SK-N-SH treated with all-trans-retinoic acid at 6 μM for 48 hours (cell line): ENCODE measurements around the gene ARL6IP6.

Experiments used
- ATAC-seq: fragments of 200-7000 bp; cut with Tn5 transposase; 3 replicates; pipeline ENCODE4 v1.9.1; 2020; ENCODE audit warnings: mild to moderate bottlenecking, moderate library complexity
- ARNTL ChIP-seq: fragments of 450-650 bp; formaldehyde crosslinking; IDR thresholded peaks from 2 replicates; pipeline ENCODE4 v1.5.0; 2020; ENCODE audit warnings: low read depth, mild to moderate bottlenecking, moderate library complexity, borderline replicate concordance
- BACH2 ChIP-seq: fragments of 250-450 bp; sonication (Bioruptor Pico); IDR thresholded peaks from 2 replicates; pipeline ENCODE4 v1.9.0; 2021; ENCODE audit warnings: mild to moderate bottlenecking, borderline replicate concordance
- CSDC2 ChIP-seq: fragments of 250-450 bp; sonication (Bioruptor Pico); IDR thresholded peaks from 2 replicates; pipeline ENCODE4 v1.5.0; 2020; ENCODE audit warnings: mild to moderate bottlenecking, moderate library complexity
- ESRRG ChIP-seq: fragments of 250-450 bp; sonication (Bioruptor Pico); IDR thresholded peaks from 2 replicates; pipeline ENCODE4 v1.6.1; 2021; ENCODE audit warnings: mild to moderate bottlenecking
- GLIS3 ChIP-seq: fragments of 250-450 bp; sonication (Bioruptor Pico); IDR thresholded peaks from 2 replicates; pipeline ENCODE4 v1.5.0; 2020; ENCODE audit warnings: mild to moderate bottlenecking, moderate library complexity
- ISL1 ChIP-seq: fragments of 250-450 bp; sonication (Bioruptor Pico); IDR thresholded peaks from 2 replicates; pipeline ENCODE4 v2.1.2; 2022; ENCODE audit warnings: mild to moderate bottlenecking, moderate library complexity
- OSR1 ChIP-seq: fragments of 250-450 bp; sonication (Bioruptor Pico); IDR thresholded peaks from 2 replicates; pipeline ENCODE4 v1.8.0; 2022; ENCODE audit warnings: moderate library complexity, mild to moderate bottlenecking, inconsistent platforms
- PPARA ChIP-seq: fragments of 250-450 bp; sonication (Bioruptor Pico); IDR thresholded peaks from 2 replicates; pipeline ENCODE4 v1.5.0; 2020; ENCODE audit warnings: mild to moderate bottlenecking, borderline replicate concordance
- RARB ChIP-seq: fragments of 250-450 bp; sonication (Bioruptor Pico); IDR thresholded peaks from 2 replicates; pipeline ENCODE4 v1.8.0; 2021; ENCODE audit warnings: mild to moderate bottlenecking, moderate library complexity
- SNAI2 ChIP-seq: fragments of 250-450 bp; sonication (Bioruptor Pico); IDR thresholded peaks from 2 replicates; pipeline ENCODE4 v1.5.0; 2020; ENCODE audit warnings: mild to moderate bottlenecking, moderate library complexity
- TCF4 ChIP-seq: fragments of 250-450 bp; sonication (Bioruptor Pico); IDR thresholded peaks from 2 replicates; pipeline ENCODE4 v1.8.0; 2021; ENCODE audit warnings: mild to moderate bottlenecking, moderate library complexity, borderline replicate concordance
- ZC3H10 ChIP-seq: fragments of 250-450 bp; sonication (Bioruptor Pico); IDR thresholded peaks from 2 replicates; pipeline ENCODE4 v1.5.1; 2021; ENCODE audit warnings: mild to moderate bottlenecking, moderate library complexity
- ZFP3 ChIP-seq: fragments of 250-450 bp; sonication (Bioruptor Pico); IDR thresholded peaks from 2 replicates; pipeline ENCODE4 v1.5.0; 2020; ENCODE audit warnings: mild to moderate bottlenecking, moderate library complexity
- ZFP30 ChIP-seq: fragments of 450-650 bp; formaldehyde crosslinking; IDR thresholded peaks from 2 replicates; pipeline ENCODE4 v1.5.0; 2022; ENCODE audit warnings: mild to moderate bottlenecking, moderate library complexity
- ZNF565 ChIP-seq: fragments of 450-650 bp; formaldehyde crosslinking; conservative IDR thresholded peaks from 2 replicates; pipeline ENCODE4 v1.5.0; 2020; ENCODE audit warnings: low read depth, mild to moderate bottlenecking, moderate library complexity
- ZNF70 ChIP-seq: fragments of 450-650 bp; formaldehyde crosslinking; IDR thresholded peaks from 2 replicates; pipeline ENCODE4 v1.5.0; 2020; ENCODE audit warnings: mild to moderate bottlenecking, moderate library complexity
- TF ChIP-seq, protein P1 (sequence below): fragments of 250-450 bp; sonication (Bioruptor Pico); IDR thresholded peaks from 2 replicates; pipeline ENCODE4 v1.5.0; 2020; ENCODE audit warnings: mild to moderate bottlenecking, moderate library complexity
- TF ChIP-seq, protein P2 (sequence below): fragments of 250-450 bp; sonication (Bioruptor Pico); IDR thresholded peaks from 2 replicates; pipeline ENCODE4 v1.8.0; 2021; ENCODE audit warnings: low read depth, mild to moderate bottlenecking, moderate library complexity, borderline replicate concordance
- TF ChIP-seq, protein P3 (sequence below): fragments of 250-450 bp; sonication (Bioruptor Pico); IDR thresholded peaks from 2 replicates; pipeline ENCODE4 v1.8.0; 2020; ENCODE audit warnings: mild to moderate bottlenecking, moderate library complexity, borderline replicate concordance
- TF ChIP-seq, protein P4 (sequence below): fragments of 250-450 bp; sonication (Bioruptor Pico); IDR thresholded peaks from 2 replicates; pipeline ENCODE4 v1.5.1; 2020; ENCODE audit warnings: low read depth, mild to moderate bottlenecking, moderate library complexity

Gene ARL6IP6

DNA sequence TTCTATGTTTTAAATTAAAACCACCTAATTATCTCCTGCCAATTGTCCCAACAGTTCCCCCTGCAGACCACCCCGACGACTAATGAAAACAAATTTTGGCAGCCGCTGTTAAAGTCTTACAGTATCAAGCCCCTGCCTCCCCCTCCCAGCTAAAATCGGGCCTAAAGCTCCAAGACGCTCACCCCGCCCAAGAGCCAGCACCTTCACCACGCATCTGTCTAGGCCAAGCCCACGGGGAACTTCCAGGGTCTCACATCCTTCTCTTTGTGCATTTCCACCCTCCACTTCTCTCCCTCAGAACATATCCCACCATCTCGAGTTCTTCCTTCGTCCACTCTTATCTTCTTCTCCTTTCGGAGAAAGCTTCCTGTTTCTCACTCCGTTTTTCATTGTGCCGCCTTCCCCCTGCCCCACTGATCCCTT lies 1.6 kb upstream of the ARL6IP6 start:
- TF ChIP-seq, protein P1, sequence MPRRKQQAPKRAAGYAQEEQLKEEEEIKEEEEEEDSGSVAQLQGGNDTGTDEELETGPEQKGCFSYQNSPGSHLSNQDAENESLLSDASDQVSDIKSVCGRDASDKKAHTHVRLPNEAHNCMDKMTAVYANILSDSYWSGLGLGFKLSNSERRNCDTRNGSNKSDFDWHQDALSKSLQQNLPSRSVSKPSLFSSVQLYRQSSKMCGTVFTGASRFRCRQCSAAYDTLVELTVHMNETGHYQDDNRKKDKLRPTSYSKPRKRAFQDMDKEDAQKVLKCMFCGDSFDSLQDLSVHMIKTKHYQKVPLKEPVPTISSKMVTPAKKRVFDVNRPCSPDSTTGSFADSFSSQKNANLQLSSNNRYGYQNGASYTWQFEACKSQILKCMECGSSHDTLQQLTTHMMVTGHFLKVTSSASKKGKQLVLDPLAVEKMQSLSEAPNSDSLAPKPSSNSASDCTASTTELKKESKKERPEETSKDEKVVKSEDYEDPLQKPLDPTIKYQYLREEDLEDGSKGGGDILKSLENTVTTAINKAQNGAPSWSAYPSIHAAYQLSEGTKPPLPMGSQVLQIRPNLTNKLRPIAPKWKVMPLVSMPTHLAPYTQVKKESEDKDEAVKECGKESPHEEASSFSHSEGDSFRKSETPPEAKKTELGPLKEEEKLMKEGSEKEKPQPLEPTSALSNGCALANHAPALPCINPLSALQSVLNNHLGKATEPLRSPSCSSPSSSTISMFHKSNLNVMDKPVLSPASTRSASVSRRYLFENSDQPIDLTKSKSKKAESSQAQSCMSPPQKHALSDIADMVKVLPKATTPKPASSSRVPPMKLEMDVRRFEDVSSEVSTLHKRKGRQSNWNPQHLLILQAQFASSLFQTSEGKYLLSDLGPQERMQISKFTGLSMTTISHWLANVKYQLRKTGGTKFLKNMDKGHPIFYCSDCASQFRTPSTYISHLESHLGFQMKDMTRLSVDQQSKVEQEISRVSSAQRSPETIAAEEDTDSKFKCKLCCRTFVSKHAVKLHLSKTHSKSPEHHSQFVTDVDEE (CRISPR knock-in tag) = 0 out of 2 replicates have a peak, but pooled peaks have one; percentile 21
- no peak for TF ChIP-seq BACH2
- no peak; the same call in 1 of the 3 replicates for ATAC-seq

DNA sequence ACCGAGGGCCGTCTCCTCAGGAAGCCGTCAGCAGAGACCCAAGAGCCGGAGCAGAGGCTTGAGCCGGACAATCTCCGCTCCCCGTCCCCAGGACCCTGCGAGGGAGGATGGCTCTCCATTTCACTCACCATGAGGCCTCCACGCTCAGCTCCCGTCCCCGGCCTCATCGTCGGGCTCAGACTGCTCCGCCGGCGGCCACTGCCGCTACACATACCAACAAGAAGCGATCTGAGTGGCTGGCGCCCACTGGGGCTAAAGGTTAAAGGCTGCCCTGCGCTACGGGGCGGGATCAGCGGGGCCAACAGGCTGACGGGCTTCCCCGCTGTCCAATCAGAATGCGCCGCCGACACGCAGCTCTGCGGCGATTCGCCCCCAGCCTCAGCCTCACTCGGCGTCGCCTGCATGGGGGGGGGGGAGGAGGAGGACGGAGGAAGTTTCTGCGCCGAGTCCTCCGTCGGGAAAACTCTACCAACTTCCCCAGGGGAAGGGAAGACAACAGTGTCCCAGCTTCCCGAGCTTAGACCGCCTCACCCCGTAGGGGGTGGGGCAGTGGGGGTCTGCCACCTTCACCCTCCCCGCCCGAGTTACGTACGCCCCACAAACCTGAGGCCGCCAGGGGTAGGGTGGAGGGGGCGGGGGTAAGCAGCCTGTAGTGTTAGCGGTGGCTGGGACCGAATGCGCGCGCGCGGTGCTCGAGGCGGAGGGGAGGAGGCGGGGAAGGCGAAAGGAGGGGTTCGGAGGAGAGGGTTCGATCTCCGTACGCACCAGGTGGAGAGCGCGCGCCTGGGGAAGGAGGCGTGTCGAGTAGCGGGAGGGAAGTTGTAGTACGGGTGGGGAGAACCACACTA lies 968 bp upstream of the ARL6IP6 start, which contains the start of gene PRPF40A:
TSS of gene PRPF40A (minus strand) at position 234 of the 848 bp plus-strand sequence. CDS start at position 212, 22 bp downstream.
- TF ChIP-seq GLIS3 (CRISPR knock-in tag) (no peak), SNAI2 (no peak), ZFP30 (CRISPR knock-in tag) (no peak), CSDC2 (CRISPR knock-in tag) (no peak), TCF4 (no peak)
- TF ChIP-seq, protein P2, sequence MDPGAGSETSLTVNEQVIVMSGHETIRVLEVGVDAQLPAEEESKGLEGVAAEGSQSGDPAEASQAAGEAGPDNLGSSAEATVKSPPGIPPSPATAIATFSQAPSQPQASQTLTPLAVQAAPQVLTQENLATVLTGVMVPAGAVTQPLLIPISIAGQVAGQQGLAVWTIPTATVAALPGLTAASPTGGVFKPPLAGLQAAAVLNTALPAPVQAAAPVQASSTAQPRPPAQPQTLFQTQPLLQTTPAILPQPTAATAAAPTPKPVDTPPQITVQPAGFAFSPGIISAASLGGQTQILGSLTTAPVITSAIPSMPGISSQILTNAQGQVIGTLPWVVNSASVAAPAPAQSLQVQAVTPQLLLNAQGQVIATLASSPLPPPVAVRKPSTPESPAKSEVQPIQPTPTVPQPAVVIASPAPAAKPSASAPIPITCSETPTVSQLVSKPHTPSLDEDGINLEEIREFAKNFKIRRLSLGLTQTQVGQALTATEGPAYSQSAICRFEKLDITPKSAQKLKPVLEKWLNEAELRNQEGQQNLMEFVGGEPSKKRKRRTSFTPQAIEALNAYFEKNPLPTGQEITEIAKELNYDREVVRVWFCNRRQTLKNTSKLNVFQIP = no peak
- peak; percentile 84 for ATAC-seq

DNA sequence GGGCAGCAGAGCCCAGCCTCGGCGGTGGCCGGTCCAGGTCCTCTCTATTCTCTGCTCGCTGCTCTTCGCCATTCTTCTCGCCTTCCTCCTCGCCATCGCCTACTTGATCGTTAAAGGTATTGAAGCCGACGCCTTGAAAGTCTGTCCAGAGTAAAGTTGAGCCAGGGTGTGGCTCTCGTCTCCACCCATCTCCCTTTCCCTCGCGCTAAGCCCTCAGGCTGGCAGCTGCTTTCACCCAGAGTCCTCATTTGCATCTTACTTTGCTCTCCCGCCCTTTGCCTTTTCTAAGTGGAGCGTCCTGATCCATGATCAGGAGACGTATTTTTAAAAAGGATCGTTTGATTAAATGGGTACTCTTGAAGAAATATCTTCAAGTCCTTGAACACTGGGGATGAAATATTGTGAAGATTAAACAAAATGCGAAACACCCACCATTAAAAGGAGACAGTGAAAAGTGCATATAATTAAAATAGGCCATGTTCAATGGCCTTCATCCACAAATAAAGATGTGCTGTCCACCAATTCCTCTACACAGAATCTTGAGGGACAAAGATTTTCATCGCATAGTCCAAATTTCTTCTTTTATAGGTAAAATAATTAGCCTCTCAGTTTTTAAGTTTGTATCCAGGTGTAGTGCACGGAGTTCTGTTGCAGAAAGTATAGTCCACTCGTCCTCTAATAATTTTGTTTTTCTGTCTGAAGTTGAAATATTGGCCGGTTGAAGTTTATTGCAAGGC lies 657 bp downstream of the ARL6IP6 start:
- peak; percentile 8 for ATAC-seq
- TF ChIP-seq TCF4 = no peak
- no peak for TF ChIP-seq ZFP3 (CRISPR knock-in tag)
- no peak for TF ChIP-seq ZNF565 (CRISPR knock-in tag)
- TF ChIP-seq ESRRG (CRISPR knock-in tag) = no peak
- TF ChIP-seq, protein P2 = no peak
- no peak for TF ChIP-seq ARNTL (CRISPR knock-in tag)
- no peak for TF ChIP-seq OSR1 (CRISPR knock-in tag)
- TF ChIP-seq, protein P1 (CRISPR knock-in tag) = no peak
- TF ChIP-seq, protein P3, sequence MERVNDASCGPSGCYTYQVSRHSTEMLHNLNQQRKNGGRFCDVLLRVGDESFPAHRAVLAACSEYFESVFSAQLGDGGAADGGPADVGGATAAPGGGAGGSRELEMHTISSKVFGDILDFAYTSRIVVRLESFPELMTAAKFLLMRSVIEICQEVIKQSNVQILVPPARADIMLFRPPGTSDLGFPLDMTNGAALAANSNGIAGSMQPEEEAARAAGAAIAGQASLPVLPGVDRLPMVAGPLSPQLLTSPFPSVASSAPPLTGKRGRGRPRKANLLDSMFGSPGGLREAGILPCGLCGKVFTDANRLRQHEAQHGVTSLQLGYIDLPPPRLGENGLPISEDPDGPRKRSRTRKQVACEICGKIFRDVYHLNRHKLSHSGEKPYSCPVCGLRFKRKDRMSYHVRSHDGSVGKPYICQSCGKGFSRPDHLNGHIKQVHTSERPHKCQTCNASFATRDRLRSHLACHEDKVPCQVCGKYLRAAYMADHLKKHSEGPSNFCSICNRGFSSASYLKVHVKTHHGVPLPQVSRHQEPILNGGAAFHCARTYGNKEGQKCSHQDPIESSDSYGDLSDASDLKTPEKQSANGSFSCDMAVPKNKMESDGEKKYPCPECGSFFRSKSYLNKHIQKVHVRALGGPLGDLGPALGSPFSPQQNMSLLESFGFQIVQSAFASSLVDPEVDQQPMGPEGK (CRISPR knock-in tag) = no peak
- TF ChIP-seq RARB (CRISPR knock-in tag) = no peak
- TF ChIP-seq ZC3H10 (CRISPR knock-in tag) = no peak
- no peak for TF ChIP-seq PPARA (CRISPR knock-in tag)
- no peak for TF ChIP-seq GLIS3 (CRISPR knock-in tag)
- TF ChIP-seq, protein P4, sequence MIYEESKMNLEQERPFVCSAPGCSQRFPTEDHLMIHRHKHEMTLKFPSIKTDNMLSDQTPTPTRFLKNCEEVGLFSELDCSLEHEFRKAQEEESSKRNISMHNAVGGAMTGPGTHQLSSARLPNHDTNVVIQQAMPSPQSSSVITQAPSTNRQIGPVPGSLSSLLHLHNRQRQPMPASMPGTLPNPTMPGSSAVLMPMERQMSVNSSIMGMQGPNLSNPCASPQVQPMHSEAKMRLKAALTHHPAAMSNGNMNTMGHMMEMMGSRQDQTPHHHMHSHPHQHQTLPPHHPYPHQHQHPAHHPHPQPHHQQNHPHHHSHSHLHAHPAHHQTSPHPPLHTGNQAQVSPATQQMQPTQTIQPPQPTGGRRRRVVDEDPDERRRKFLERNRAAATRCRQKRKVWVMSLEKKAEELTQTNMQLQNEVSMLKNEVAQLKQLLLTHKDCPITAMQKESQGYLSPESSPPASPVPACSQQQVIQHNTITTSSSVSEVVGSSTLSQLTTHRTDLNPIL (CRISPR knock-in tag) = no peak
- no peak for TF ChIP-seq ZNF70 (CRISPR knock-in tag)
- no peak for TF ChIP-seq ISL1 (CRISPR knock-in tag)
- TF ChIP-seq SNAI2 = no peak
